ENCODE data around the gene RPP25L. TPM values are rescaled to one million over a fixed set of nuclear protein-coding genes. Genes with fewer than 3 reads are reported as not detected.
A peak's percentile ranks its signal among the peaks of the same experiment; 100 is the strongest.

Gene RPP25L
- total and polyA plus RNA-seq, 10 of the 15 experiments (the other 5 are each of a cell fraction or from before 2014, with no cell fraction given) = 7.7 to 30.2 (median 16.8) TPM

GRCh38 chr9:34637356-34638137 lies 25.6 kb upstream of the RPP25L start, which contains the start of gene SIGMAR1 (continued):
- TF ChIP-seq ELK1 (IDR thresholded peaks at IDR 0.05; ENCODE audit: low read depth, low read length) = peak; percentile 49; the same call in 1 of the 2 replicates
- TF ChIP-seq JUND (IDR thresholded peaks at IDR 0.05; ENCODE audit: low read depth, low read length) = peak; percentile 96
- no peak for TF ChIP-seq MEF2B (IDR thresholded peaks at IDR 0.05; ENCODE audit: partially characterized antibody, poor library complexity, severe bottlenecking)
- peak; percentile 44; the same call in 1 of the 2 replicates for TF ChIP-seq CHD2 (IDR thresholded peaks at IDR 0.05; ENCODE audit: borderline replicate concordance, low read depth, low read length)
- TF ChIP-seq SIX5 (IDR thresholded peaks at IDR 0.05; ENCODE audit: low read depth, low read length, severe bottlenecking) = peak; percentile 25
- TF ChIP-seq PKNOX1 (IDR thresholded peaks at IDR 0.05) = no peak
- no peak for TF ChIP-seq CREB1 (IDR thresholded peaks at IDR 0.05; ENCODE audit: low read depth)
- peak; percentile 93 to 95 for TF ChIP-seq BHLHE40 (IDR thresholded peaks at IDR 0.05; ENCODE audit: borderline replicate concordance in 1 of 2, low read depth in 2 of 2, low read length in 1 of 2)
- TF ChIP-seq BCL3 (IDR thresholded peaks at IDR 0.05; ENCODE audit: borderline replicate concordance, insufficient read depth, low read depth, low read length, poor library complexity, severe bottlenecking) = no peak
- peak; percentile 80; the same call in 1 of the 2 replicates for TF ChIP-seq ZNF207 (IDR thresholded peaks at IDR 0.05; ENCODE audit: borderline replicate concordance)
- TF ChIP-seq CUX1 (IDR thresholded peaks at IDR 0.05; ENCODE audit: insufficient replicate concordance, low read depth, low read length) = no peak
- TF ChIP-seq EZH2 (IDR thresholded peaks at IDR 0.05; ENCODE audit: borderline replicate concordance, control insufficient read depth, low read depth, low read length) = no peak
- no peak for TF ChIP-seq RBBP5 (conservative IDR thresholded peaks at IDR 0.05)
- TF ChIP-seq RB1 (IDR thresholded peaks at IDR 0.05; ENCODE audit: borderline replicate concordance) = no peak
- TF ChIP-seq ETV6 (conservative IDR thresholded peaks at IDR 0.05 in 1 of 2, IDR thresholded peaks at IDR 0.05 in 1 of 2; ENCODE audit: borderline replicate concordance in 1 of 2, low read depth in 1 of 2) = no peak
- TF ChIP-seq SIN3A (IDR thresholded peaks at IDR 0.05; ENCODE audit: low read depth, low read length) = no peak; the same call in 1 of the 2 replicates
- TF ChIP-seq TCF12 (IDR thresholded peaks at IDR 0.05; ENCODE audit: low read depth, low read length) = 0 out of 2 replicates have a peak, but pooled peaks have one; percentile 10

Data from GM12878 (cell line).